Measurements from ENCODE around the gene GNPDA1. TPM values are rescaled to one million over a fixed set of nuclear protein-coding genes. Genes with fewer than 3 reads are reported as not detected.

Gene GNPDA1
- total and polyA plus RNA-seq, 2 of the 8 experiments (the other 6 are each of a cell fraction or from before 2014, with no cell fraction given), result 33.0 to 94.3 TPM

DNA sequence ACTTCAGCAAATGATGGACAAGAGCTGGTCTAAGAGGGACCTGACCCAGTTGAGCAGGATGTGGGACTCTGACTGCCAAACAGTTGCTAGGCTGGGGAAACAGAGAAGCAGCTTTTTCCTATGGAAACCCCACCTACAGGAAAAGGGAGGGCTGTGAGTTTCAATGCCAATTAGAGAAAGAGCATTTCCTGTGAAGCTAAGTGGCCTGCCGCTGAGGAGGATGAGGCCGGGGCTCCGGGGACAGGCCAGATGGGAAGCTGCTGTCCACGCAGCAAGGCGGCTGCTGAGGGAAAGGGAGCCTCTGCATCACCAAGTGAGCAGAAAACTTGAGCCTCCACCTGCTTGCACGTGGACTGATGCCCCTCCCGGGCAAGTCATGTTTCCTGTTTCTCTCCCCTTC lies 54.7 kb downstream of the GNPDA1 start, which contains the start of gene PCDH12:
Gene PCDH12 (minus strand): TSS at position 90 of the 400 bp plus-strand sequence. CDS start 351 bp downstream, outside the sequence.
- Histone ChIP-seq H3K4me1 (replicated peaks in 1 of 4; ENCODE audit: control insufficient read depth in 3 of 4, insufficient read depth in 4 of 4, low read length in 3 of 4) (peaks cover 2 to 9% (median 9%) of the 10 kb centered on the region in 4 experiments; a peak in 6 of 7 replicates), H3K4ac (replicated peaks; ENCODE audit: insufficient read length, low read depth, low read length) (no peak within 1 kb of the TSS), H3K36me3 (ENCODE audit: control insufficient read depth in 2 of 4, insufficient read depth in 4 of 4, low read length in 3 of 4) (no peaks in the 10 kb centered on the region), H3K79me2 (ENCODE audit: control insufficient read depth in 1 of 2, insufficient read depth in 2 of 2, low read length in 2 of 2) (no peaks in the 10 kb centered on the region), H3K4me3 (ENCODE audit: extremely low read depth in 1 of 4, insufficient read depth in 2 of 4, low read depth in 3 of 4, low read length in 4 of 4) (no peak within 1 kb of the TSS), H3K18ac (ENCODE audit: extremely low read depth, low read length) (no peak within 1 kb of the TSS), H2AFZ (ENCODE audit: low read length) (no peak within 1 kb of the TSS), H4K8ac (ENCODE audit: extremely low read depth, insufficient read depth, low read length) (no peak within 1 kb of the TSS; the same call in 1 of the 2 replicates), H3K14ac (ENCODE audit: insufficient read length) (no peak within 1 kb of the TSS), H3K9me3 (ENCODE audit: insufficient read depth in 2 of 2, low read depth in 1 of 2, low read length in 1 of 2) (no peaks in the 10 kb centered on the region), H3K23ac (ENCODE audit: insufficient read length) (no peak within 1 kb of the TSS), H4K91ac (replicated peaks; ENCODE audit: insufficient read length, low read length) (no peak within 1 kb of the TSS), H2AK5ac (ENCODE audit: low read depth, low read length) (no peak within 1 kb of the TSS; the same call in 1 of the 2 replicates), H2BK120ac (replicated peaks; ENCODE audit: low read depth, low read length) (no peak within 1 kb of the TSS), H3K9ac (replicated peaks in 1 of 4; ENCODE audit: extremely low read depth in 1 of 4, low read depth in 3 of 4, low read length in 3 of 4) (no peak within 1 kb of the TSS), H2BK5ac (ENCODE audit: low read depth, low read length) (no peak within 1 kb of the TSS), H2BK20ac (ENCODE audit: low read length) (0 out of 2 replicates have a peak within 1 kb of the TSS, but pooled peaks have one; percentile 10), H2BK15ac (ENCODE audit: low read length) (peak within 1 kb of the TSS; percentile 35), H3K56ac (replicated peaks; ENCODE audit: insufficient read length, low read depth, low read length) (no peak within 1 kb of the TSS), H3K79me1 (ENCODE audit: low read depth, low read length) (no peaks in the 10 kb centered on the region), H3K23me2 (ENCODE audit: low read depth, low read length) (no peaks in the 10 kb centered on the region), H3K27me3 (replicated peaks in 1 of 4; ENCODE audit: control insufficient read depth in 3 of 4, extremely low read depth in 1 of 4, insufficient read depth in 3 of 4, low read length in 3 of 4) (no peaks in the 10 kb centered on the region; a peak in 1 of 7 replicates), H4K5ac (ENCODE audit: insufficient read length, low read depth, low read length) (no peak within 1 kb of the TSS), H3K27ac (ENCODE audit: low read depth, low read length) (no peak within 1 kb of the TSS), H2BK12ac (ENCODE audit: low read depth, low read length) (peak within 1 kb of the TSS; percentile 94; the same call in 1 of the 2 replicates), H3K4me2 (ENCODE audit: insufficient read depth in 1 of 2, low read depth in 2 of 2, low read length in 2 of 2) (no peak within 1 kb of the TSS), H4K20me1 (replicated peaks in 1 of 2; ENCODE audit: control insufficient read depth in 1 of 2, insufficient read depth in 2 of 2, low read length in 2 of 2) (no peaks in the 10 kb centered on the region)
- 83% methylated on average over 7 of the region's 7 CpGs; no CpG with 5 or more reads in 1 of the 2 experiments for WGBS, 2 experiments (ENCODE audit: extremely low coverage in 1 of 2, insufficient coverage in 1 of 2, insufficient read length in 1 of 2, insufficient replicate concordance in 2 of 2, low coverage in 1 of 2, low lambda C conversion rate in 2 of 2, missing lambda C conversion rate in 1 of 2)
- ChIA-PET POLR2A (ENCODE audit: partially characterized antibody) (interaction anchor here (0.6 to 9.2 kb wide), 4 partner anchors 14 to 61 kb away, joined by 3 to 121 read pairs (median 4); partner anchors contain the start of gene DELE1), CTCF (ENCODE audit: partially characterized antibody) (interaction anchor here (0.7 to 13.3 kb wide), 20 partner anchors 11 to 366 kb away, joined by 3 to 324 read pairs (median 4); partner anchors contain the start of genes PCDH1 and RNF14)
- no peak for FAIRE-seq
- TF ChIP-seq SAP30 (IDR thresholded peaks at IDR 0.05; ENCODE audit: insufficient read depth, insufficient replicate concordance, low read length) (no peak), GTF2F1 (IDR thresholded peaks at IDR 0.05; ENCODE audit: borderline replicate concordance, low read depth, low read length) (no peak), BACH1 (IDR thresholded peaks at IDR 0.05; ENCODE audit: low read length) (no peak), RBBP5 (IDR thresholded peaks at IDR 0.05; ENCODE audit: borderline replicate concordance, low read depth, low read length) (no peak), YY1 (IDR thresholded peaks at IDR 0.05; ENCODE audit: low read depth, low read length) (no peak), RNF2 (IDR thresholded peaks at IDR 0.05; ENCODE audit: borderline replicate concordance, low read depth, low read length, missing control alignments, poor library complexity, severe bottlenecking) (no peak), SIX5 (IDR thresholded peaks at IDR 0.05; ENCODE audit: low read depth, low read length) (no peak), RFX5 (IDR thresholded peaks at IDR 0.05; ENCODE audit: borderline replicate concordance, low read depth, low read length) (no peak)
- TF ChIP-seq, protein P1, sequence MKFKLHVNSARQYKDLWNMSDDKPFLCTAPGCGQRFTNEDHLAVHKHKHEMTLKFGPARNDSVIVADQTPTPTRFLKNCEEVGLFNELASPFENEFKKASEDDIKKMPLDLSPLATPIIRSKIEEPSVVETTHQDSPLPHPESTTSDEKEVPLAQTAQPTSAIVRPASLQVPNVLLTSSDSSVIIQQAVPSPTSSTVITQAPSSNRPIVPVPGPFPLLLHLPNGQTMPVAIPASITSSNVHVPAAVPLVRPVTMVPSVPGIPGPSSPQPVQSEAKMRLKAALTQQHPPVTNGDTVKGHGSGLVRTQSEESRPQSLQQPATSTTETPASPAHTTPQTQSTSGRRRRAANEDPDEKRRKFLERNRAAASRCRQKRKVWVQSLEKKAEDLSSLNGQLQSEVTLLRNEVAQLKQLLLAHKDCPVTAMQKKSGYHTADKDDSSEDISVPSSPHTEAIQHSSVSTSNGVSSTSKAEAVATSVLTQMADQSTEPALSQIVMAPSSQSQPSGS (IDR thresholded peaks at IDR 0.05; ENCODE audit: low read length), result no peak
- DNase-seq (ENCODE audit: low read depth in 1 of 2, low spot score in 2 of 2), result no peak

Data from H1 (cell line).